GM12801 (cell line): ENCODE data around the gene ANKRD6.

Experiments
- TF ChIP-seq, protein P1 (sequence below): IDR thresholded peaks from one replicate; pipeline ENCODE4 v1.5.1; 2011; ENCODE audit warnings: control low read depth; ENCODE audit not compliant: insufficient read length; ENCODE audit errors: extremely low read depth

The ANKRD6 gene

DNA sequence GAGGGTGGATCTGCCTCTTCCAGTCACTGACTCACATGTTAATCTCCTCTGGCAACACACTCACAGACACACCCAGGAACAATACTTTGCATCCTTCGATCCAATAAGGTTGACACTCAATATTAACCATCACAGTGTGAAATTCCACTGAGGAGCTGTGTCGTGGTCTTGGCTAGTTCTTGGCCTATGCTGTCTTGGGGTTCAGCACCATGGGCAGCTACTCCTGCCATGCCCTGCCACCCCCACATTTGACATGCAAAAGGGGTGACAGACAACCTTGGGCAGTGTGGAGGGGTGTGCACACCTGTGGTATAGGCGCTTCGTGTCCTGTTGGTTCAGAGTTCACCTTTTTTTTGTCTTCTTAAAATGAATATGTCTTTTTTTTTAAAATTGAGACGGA lies 25.8 kb downstream of the ANKRD6 start:
- TF ChIP-seq, protein P1, sequence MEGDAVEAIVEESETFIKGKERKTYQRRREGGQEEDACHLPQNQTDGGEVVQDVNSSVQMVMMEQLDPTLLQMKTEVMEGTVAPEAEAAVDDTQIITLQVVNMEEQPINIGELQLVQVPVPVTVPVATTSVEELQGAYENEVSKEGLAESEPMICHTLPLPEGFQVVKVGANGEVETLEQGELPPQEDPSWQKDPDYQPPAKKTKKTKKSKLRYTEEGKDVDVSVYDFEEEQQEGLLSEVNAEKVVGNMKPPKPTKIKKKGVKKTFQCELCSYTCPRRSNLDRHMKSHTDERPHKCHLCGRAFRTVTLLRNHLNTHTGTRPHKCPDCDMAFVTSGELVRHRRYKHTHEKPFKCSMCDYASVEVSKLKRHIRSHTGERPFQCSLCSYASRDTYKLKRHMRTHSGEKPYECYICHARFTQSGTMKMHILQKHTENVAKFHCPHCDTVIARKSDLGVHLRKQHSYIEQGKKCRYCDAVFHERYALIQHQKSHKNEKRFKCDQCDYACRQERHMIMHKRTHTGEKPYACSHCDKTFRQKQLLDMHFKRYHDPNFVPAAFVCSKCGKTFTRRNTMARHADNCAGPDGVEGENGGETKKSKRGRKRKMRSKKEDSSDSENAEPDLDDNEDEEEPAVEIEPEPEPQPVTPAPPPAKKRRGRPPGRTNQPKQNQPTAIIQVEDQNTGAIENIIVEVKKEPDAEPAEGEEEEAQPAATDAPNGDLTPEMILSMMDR = no peak

DNA sequence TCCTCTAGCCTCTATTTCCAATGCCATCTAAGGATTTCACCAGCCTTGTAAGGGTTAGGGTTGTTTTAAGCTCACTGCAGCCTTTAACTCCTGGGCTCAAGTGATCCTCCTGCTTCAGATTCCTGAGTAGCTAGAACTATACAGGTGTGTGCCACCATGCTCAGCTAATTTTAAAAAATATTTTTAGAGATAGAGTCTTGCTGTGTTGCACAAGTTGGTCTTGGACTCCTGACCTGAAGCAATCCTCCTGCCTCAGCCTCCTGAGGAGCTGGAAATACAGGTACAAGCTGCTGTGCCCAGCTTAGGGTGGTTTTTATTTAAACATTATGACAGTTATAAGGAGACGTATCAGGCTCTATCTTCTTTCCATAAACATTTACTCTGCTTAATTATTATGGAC lies 26.5 kb downstream of the ANKRD6 start:
- TF ChIP-seq, protein P1 = no peak

DNA sequence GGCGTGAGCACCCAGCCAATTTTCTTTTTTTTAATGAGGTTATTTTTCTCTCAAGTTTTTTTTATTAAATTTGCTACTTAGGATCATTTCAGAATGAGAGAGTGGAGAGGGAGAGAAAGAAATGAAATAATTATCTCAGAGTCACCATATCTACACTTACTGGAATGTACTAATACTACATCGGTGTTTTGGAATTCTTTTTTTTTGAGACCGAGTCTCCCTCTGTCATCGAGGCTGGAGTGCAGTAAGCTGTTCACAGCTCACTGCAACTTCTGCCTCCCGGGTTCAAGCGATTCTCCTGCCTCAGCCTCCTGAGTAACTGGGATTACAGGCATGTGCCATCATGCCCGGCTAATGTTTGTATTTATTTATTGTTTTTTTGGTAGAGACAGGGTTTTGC lies 27.8 kb downstream of the ANKRD6 start:
- TF ChIP-seq, protein P1 = no peak

DNA sequence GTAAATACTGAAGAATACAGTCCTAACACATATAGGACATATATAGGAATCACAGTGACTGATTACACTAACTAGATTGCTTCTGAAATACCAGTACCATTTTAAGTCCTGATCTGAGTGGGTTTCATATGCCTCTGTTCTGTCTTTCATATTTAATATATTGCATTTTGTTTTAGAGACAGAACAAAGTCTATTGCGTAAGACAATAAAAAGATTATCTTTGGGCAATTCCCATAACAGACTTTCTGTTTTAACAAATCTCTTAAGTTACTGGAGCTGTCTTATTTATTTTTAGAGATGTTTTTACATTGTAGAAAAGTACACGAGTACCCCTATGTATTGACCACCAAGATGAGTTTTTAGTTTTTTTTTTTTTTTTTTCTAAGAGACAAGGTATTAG lies 29.6 kb downstream of the ANKRD6 start:
- TF ChIP-seq, protein P1 = no peak

DNA sequence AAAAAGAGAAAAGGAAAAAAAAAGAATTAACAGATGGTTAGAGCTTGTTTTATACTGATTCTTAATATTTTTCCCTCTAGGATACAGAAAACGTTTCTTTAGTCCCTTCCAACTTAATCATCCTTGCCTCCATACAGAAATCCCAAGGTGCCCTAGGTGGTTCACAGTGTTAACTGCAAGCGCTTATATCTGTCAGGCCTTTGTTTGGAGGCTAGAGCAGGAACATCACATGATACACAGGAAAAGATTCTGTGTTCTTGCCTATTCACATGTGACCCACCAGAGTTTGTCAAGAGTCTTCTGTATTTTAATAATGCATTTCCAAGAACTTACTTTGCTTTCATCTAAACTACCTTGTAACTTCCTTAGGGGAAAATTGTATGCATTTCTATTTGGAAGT lies 31.3 kb downstream of the ANKRD6 start:
- TF ChIP-seq, protein P1 = no peak

DNA sequence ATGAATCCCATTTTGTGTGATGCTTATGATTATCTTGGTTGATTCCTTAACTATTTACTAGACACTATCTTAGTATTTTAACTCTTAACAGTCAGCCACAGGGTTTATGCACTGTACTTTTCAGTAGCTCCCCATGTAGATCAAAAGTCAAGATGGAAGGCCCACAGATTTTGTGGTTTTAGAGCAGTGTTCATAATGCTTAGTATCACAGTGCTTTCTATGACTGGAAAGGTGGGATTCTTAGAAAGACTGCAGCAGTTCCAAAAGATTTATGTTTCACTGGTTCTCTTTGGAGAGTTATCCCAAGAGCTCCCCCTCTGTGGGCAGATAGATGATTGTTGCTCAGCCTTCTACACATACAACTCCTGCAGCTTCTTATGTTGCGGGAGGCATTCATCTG lies 34.5 kb downstream of the ANKRD6 start:
- TF ChIP-seq, protein P1 = no peak

DNA sequence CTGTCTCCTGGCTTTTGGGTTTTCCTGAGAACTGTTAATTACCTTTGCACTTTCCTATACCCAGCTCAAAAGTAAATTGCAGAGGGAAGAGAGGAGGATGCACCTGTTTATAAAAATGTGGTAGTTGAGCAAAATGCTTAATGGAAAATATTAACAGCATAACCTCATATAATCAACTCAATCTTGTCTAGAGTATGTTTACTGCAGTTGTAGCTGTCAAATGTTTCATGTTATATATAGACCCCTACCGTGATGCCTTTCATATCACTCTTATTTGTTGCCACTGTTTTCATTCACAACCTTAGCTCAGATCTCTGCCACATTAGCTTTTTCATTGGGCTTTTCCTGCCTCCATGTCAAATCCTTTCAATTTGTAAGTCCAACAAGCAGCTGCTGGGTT lies 36.0 kb downstream of the ANKRD6 start:
- TF ChIP-seq, protein P1 = no peak
